DOHH2 (cell line): ENCODE results near the gene C6orf89.
"Not testable (repeated sequence)": the region's sequence is repeated elsewhere in the genome, so short reads cannot be mapped to it uniquely, and the experiment has no call there.

Experiments
- H3F3A ChIP-seq: fragments of 200-600 bp; sonication (generic), shearing (Covaris generic); 2 replicates; pipeline ENCODE4 v1.6.0; 2016; ENCODE audit warnings: antibody characterized with exemption, mild to moderate bottlenecking; ENCODE audit not compliant: control insufficient read depth, insufficient read depth
- H3K27ac ChIP-seq: fragments of 200-600 bp; sonication (generic); 2 replicates; pipeline ENCODE4 v1.5.1; 2014; ENCODE audit warnings: low read depth, mild to moderate bottlenecking, low read length, moderate library complexity
- H3K27me3 ChIP-seq: fragments of 200-600 bp; sonication (generic); 2 replicates; pipeline ENCODE4 v1.6.1; 2014; ENCODE audit warnings: mild to moderate bottlenecking, low read length, mixed read lengths; ENCODE audit not compliant: control insufficient read depth
- H3K36me3 ChIP-seq: fragments of 200-600 bp; sonication (generic); 2 replicates; pipeline ENCODE4 v1.6.1; 2014; ENCODE audit warnings: mild to moderate bottlenecking, low read length, moderate library complexity, mixed read lengths; ENCODE audit not compliant: control insufficient read depth
- H3K4me1 ChIP-seq: fragments of 200-600 bp; sonication (generic); 2 replicates; pipeline ENCODE4 v1.6.1; 2014; ENCODE audit warnings: mild to moderate bottlenecking, low read length, mixed read lengths; ENCODE audit not compliant: control insufficient read depth
- H3K4me2 ChIP-seq: fragments of 200-600 bp; sonication (generic); 2 replicates; pipeline ENCODE4 v1.6.0; 2014; ENCODE audit warnings: mild to moderate bottlenecking, low read length, moderate library complexity
- H3K4me3 ChIP-seq: fragments of 200-600 bp; sonication (generic); 2 replicates; pipeline ENCODE4 v1.5.1; 2014; ENCODE audit warnings: mild to moderate bottlenecking, low read length, mixed read lengths
- H3K79me2 ChIP-seq: fragments of 200-600 bp; sonication (generic); 2 replicates; pipeline ENCODE4 v1.6.1; 2014; ENCODE audit warnings: mild to moderate bottlenecking, low read length, mixed read lengths; ENCODE audit not compliant: control insufficient read depth
- H3K9me2 ChIP-seq: fragments of 200-600 bp; sonication (generic); replicated peaks from 2 replicates; pipeline ENCODE4 v1.6.1; 2014; ENCODE audit warnings: mild to moderate bottlenecking, low read length, mixed read lengths; ENCODE audit not compliant: control insufficient read depth
- H3K9me3 ChIP-seq: fragments of 200-600 bp; sonication (generic); 2 replicates; pipeline ENCODE4 v1.6.1; 2014; ENCODE audit warnings: antibody characterized with exemption, low read length, mixed read lengths; ENCODE audit not compliant: control insufficient read depth, insufficient read depth
- H4K20me1 ChIP-seq: fragments of 200-600 bp; sonication (generic); 2 replicates; pipeline ENCODE4 v1.6.0; 2014; ENCODE audit warnings: low read depth, mild to moderate bottlenecking, antibody characterized with exemption, low read length, moderate library complexity; ENCODE audit not compliant: control insufficient read depth, insufficient read depth
- EZH2phosphoT487 ChIP-seq: fragments of 200-600 bp; sonication (generic); IDR thresholded peaks from 2 replicates; pipeline ENCODE4 v1.6.1; 2017; ENCODE audit warnings: borderline replicate concordance, mild to moderate bottlenecking, antibody characterized with exemption, low read length, moderate library complexity, mixed read lengths
- TF ChIP-seq, protein P1 (sequence below): fragments of 200-600 bp; sonication (generic); IDR thresholded peaks from one replicate; pipeline ENCODE4 v1.5.1; 2014; ENCODE audit warnings: antibody characterized with exemption, mild to moderate bottlenecking, low read depth, low read length; ENCODE audit not compliant: poor library complexity, severe bottlenecking

C6orf89 gene

DNA sequence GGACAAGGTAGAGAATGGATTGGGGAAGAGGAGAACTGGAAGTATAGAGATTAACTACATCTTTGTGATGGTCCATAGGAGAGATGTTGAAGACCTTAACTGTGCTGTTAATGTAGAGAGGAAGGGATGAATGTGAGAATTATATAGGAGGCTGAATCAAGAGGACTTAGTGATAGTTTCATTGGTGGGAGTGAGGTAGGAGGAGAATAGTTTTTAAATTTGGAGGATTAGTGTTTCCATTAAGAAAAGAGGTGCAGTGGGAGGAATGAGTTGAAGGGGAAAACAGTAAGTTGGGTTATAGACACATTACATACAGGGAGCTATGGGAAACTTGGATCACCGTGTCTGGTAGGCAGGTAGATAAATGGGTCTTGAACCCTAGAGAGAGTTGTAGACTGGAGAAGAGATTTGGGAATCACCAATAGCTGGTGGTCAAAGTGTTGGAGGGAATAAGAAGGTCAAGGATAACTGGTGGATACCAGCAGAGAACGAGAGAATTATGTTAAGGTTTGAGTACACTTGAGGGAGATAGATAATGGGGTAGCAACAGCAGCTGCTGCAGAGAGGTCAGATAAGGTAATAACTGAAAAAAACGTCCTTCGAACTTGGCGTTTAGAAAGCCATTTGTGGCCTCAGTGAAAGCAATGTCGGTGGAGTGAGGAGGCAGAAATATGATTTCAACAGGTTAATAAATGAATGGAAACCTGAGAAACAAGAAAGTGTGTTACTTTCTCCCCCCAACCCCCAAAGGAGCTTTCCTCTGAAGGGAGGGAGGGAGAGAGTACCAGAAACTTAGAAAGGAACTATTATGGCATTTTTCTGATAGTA is 3.1 kb downstream of the C6orf89 start:
- H3K9me2 ChIP-seq: no peaks in the 10 kb centered on the region
- TF ChIP-seq, protein P1, sequence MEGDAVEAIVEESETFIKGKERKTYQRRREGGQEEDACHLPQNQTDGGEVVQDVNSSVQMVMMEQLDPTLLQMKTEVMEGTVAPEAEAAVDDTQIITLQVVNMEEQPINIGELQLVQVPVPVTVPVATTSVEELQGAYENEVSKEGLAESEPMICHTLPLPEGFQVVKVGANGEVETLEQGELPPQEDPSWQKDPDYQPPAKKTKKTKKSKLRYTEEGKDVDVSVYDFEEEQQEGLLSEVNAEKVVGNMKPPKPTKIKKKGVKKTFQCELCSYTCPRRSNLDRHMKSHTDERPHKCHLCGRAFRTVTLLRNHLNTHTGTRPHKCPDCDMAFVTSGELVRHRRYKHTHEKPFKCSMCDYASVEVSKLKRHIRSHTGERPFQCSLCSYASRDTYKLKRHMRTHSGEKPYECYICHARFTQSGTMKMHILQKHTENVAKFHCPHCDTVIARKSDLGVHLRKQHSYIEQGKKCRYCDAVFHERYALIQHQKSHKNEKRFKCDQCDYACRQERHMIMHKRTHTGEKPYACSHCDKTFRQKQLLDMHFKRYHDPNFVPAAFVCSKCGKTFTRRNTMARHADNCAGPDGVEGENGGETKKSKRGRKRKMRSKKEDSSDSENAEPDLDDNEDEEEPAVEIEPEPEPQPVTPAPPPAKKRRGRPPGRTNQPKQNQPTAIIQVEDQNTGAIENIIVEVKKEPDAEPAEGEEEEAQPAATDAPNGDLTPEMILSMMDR: no peak
- TF ChIP-seq EZH2phosphoT487: no peak
- H3K4me3 ChIP-seq: no peak overlapping the region
- H3K79me2 ChIP-seq: peaks cover 51% of the 10 kb centered on the region
- H3K4me1 ChIP-seq: peaks cover 20% of the 10 kb centered on the region
- no peaks in the 10 kb centered on the region for H3K27me3 ChIP-seq
- peaks cover 8% of the 10 kb centered on the region; the same call in 1 of the 2 replicates for H3K36me3 ChIP-seq
- no peaks in the 10 kb centered on the region for H3F3A ChIP-seq
- no peaks in the 10 kb centered on the region for H4K20me1 ChIP-seq
- no peak overlapping the region for H3K27ac ChIP-seq
- no peaks in the 10 kb centered on the region for H3K9me3 ChIP-seq
- no peak overlapping the region for H3K4me2 ChIP-seq

DNA sequence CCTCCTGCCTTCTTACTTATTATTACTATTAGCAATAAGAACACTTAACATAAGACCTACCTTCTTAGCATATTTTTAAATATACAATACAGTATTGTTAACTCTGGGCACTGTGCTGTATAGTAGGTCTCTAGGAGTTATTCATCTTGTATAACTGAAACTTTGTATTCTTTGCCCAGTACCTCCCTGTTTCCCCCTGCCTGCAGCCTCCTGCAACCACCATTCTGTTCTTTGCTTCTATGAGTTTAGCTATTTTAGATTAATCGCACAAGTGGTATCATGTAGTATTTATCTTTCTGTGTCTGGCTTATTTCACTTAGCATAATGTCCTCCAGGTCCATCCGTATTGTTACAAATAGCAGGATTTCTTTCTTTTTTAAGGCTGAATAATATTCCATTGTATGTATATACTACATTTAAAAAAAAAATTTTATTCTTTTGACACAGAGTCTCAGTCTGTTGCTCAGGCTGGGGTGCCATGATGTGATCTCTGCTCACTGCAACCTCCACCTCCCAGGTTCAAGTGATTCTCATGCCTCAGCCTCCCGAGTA is 4.4 kb downstream of the C6orf89 start:
- TF ChIP-seq, protein P1: no peak
- no peak for TF ChIP-seq EZH2phosphoT487
- H3K27me3 ChIP-seq: no peaks in the 10 kb centered on the region
- 0 out of 2 replicates have a peak, but pooled peaks cover 3% of the 10 kb centered on the region for H3F3A ChIP-seq
- H4K20me1 ChIP-seq: no peaks in the 10 kb centered on the region
- H3K9me3 ChIP-seq: no peaks in the 10 kb centered on the region
- H3K36me3 ChIP-seq: peaks cover 15% of the 10 kb centered on the region
- H3K4me3 ChIP-seq: no peak overlapping the region
- H3K4me1 ChIP-seq: peaks cover 16% of the 10 kb centered on the region
- peaks cover 51% of the 10 kb centered on the region for H3K79me2 ChIP-seq
- H3K4me2 ChIP-seq: no peak overlapping the region
- H3K9me2 ChIP-seq: no peaks in the 10 kb centered on the region
- H3K27ac ChIP-seq: no peak overlapping the region

DNA sequence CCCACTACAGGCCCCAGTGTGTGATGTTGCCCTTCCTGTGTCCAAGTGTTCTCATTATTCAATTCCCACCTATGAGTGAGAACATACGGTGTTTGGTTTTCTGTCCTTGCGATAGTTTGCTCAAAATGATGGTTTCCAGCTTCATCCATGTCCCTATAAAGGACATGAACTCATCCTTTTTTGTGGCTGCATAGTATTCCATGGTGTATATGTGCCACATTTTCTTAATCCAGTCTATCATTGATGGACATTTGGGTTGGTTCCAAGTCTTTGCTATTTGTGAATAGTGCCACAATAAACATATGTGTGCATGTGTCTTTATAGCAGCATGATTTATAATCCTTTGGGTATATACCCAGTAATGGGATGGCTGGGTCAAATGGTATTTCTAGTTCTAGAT is 5.4 kb downstream of the C6orf89 start:
- not testable (repeated sequence) for H3K4me2 ChIP-seq, H3K27me3 ChIP-seq, H3K9me2 ChIP-seq, H4K20me1 ChIP-seq, H3F3A ChIP-seq, H3K4me3 ChIP-seq, H3K27ac ChIP-seq, H3K9me3 ChIP-seq
- Histone ChIP-seq H3K36me3 (peaks cover 19% of the 10 kb centered on the region), H3K4me1 (peaks cover 12% of the 10 kb centered on the region), H3K79me2 (peaks cover 48% of the 10 kb centered on the region)
